ENCODE data around the gene KCNJ5.
A peak's percentile ranks its signal among the peaks of the same experiment; 100 is the strongest.

The KCNJ5 gene

GRCh38 chr11:128955636-128956035, 64.5 kb downstream of the KCNJ5 start:
- Histone ChIP-seq H3K79me2 (ENCODE audit: control insufficient read depth, low read length) (no peaks in the 10 kb centered on the region), H3F3A (ENCODE audit: control insufficient read depth, insufficient read depth) (no peaks in the 10 kb centered on the region), H3K4me1 (ENCODE audit: control insufficient read depth, low read length) (no peaks in the 10 kb centered on the region), H3K4me2 (ENCODE audit: low read length) (no peak overlapping the region), H3K27me3 (ENCODE audit: control insufficient read depth, low read length) (peaks cover 30% of the 10 kb centered on the region), H3K36me3 (ENCODE audit: control insufficient read depth, low read length) (no peaks in the 10 kb centered on the region), H3K4me3 (ENCODE audit: low read length) (no peak overlapping the region), H3K27ac (ENCODE audit: low read depth, low read length) (no peak overlapping the region), H3K9me3 (ENCODE audit: control insufficient read depth, insufficient read depth, low read length) (no peaks in the 10 kb centered on the region), H3K9me2 (replicated peaks; ENCODE audit: control insufficient read depth, low read length) (no peaks in the 10 kb centered on the region), H4K20me1 (ENCODE audit: control insufficient read depth, insufficient read depth, low read depth, low read length) (no peaks in the 10 kb centered on the region)
- TF ChIP-seq CTCF (IDR thresholded peaks at IDR 0.05; ENCODE audit: low read depth, low read length, poor library complexity, severe bottlenecking) (no peak), EZH2phosphoT487 (IDR thresholded peaks at IDR 0.05; ENCODE audit: borderline replicate concordance, low read length) (no peak)

GRCh38 chr11:128956401-128957201, 65.4 kb downstream of the KCNJ5 start:
- no peaks in the 10 kb centered on the region for H4K20me1 ChIP-seq (ENCODE audit: control insufficient read depth, insufficient read depth, low read depth, low read length)
- no peaks in the 10 kb centered on the region for H3K79me2 ChIP-seq (ENCODE audit: control insufficient read depth, low read length)
- no peak overlapping the region for H3K27ac ChIP-seq (ENCODE audit: low read depth, low read length)
- H3K4me3 ChIP-seq (ENCODE audit: low read length) = no peak overlapping the region
- peaks cover 38% of the 10 kb centered on the region for H3K27me3 ChIP-seq (ENCODE audit: control insufficient read depth, low read length)
- no peak overlapping the region for H3K4me2 ChIP-seq (ENCODE audit: low read length)
- TF ChIP-seq EZH2phosphoT487 (IDR thresholded peaks at IDR 0.05; ENCODE audit: borderline replicate concordance, low read length) (no peak), CTCF (IDR thresholded peaks at IDR 0.05; ENCODE audit: low read depth, low read length, poor library complexity, severe bottlenecking) (peak; percentile 78)
- no peaks in the 10 kb centered on the region for H3K4me1 ChIP-seq (ENCODE audit: control insufficient read depth, low read length)
- H3K9me3 ChIP-seq (ENCODE audit: control insufficient read depth, insufficient read depth, low read length) = no peaks in the 10 kb centered on the region
- H3K36me3 ChIP-seq (ENCODE audit: control insufficient read depth, low read length) = no peaks in the 10 kb centered on the region
- no peaks in the 10 kb centered on the region for H3K9me2 ChIP-seq (replicated peaks; ENCODE audit: control insufficient read depth, low read length)
- H3F3A ChIP-seq (ENCODE audit: control insufficient read depth, insufficient read depth) = no peaks in the 10 kb centered on the region

GRCh38 chr11:128957202-128957482, 66.0 kb downstream of the KCNJ5 start:
- H3K79me2 ChIP-seq (ENCODE audit: control insufficient read depth, low read length) = no peaks in the 10 kb centered on the region
- H4K20me1 ChIP-seq (ENCODE audit: control insufficient read depth, insufficient read depth, low read depth, low read length) = no peaks in the 10 kb centered on the region
- no peak overlapping the region for H3K27ac ChIP-seq (ENCODE audit: low read depth, low read length)
- no peak overlapping the region for H3K4me2 ChIP-seq (ENCODE audit: low read length)
- H3K27me3 ChIP-seq (ENCODE audit: control insufficient read depth, low read length) = peaks cover 40% of the 10 kb centered on the region
- no peaks in the 10 kb centered on the region for H3K9me2 ChIP-seq (replicated peaks; ENCODE audit: control insufficient read depth, low read length)
- no peaks in the 10 kb centered on the region for H3K36me3 ChIP-seq (ENCODE audit: control insufficient read depth, low read length)
- no peaks in the 10 kb centered on the region for H3F3A ChIP-seq (ENCODE audit: control insufficient read depth, insufficient read depth)
- no peak overlapping the region for H3K4me3 ChIP-seq (ENCODE audit: low read length)
- H3K4me1 ChIP-seq (ENCODE audit: control insufficient read depth, low read length) = no peaks in the 10 kb centered on the region
- H3K9me3 ChIP-seq (ENCODE audit: control insufficient read depth, insufficient read depth, low read length) = no peaks in the 10 kb centered on the region
- TF ChIP-seq EZH2phosphoT487 (IDR thresholded peaks at IDR 0.05; ENCODE audit: borderline replicate concordance, low read length) = no peak
- TF ChIP-seq CTCF (IDR thresholded peaks at IDR 0.05; ENCODE audit: low read depth, low read length, poor library complexity, severe bottlenecking) = no peak

Data from DOHH2 (cell line).